ENCODE results near the gene ARPC5L. TPM values are rescaled to one million over a fixed set of nuclear protein-coding genes. Genes with fewer than 3 reads are reported as not detected.

The ARPC5L gene
- total and polyA plus RNA-seq, 9 of the 15 experiments (the other 6 are each of a cell fraction or from before 2014, with no cell fraction given): 25.4 to 113 (median 63.8) TPM

DNA sequence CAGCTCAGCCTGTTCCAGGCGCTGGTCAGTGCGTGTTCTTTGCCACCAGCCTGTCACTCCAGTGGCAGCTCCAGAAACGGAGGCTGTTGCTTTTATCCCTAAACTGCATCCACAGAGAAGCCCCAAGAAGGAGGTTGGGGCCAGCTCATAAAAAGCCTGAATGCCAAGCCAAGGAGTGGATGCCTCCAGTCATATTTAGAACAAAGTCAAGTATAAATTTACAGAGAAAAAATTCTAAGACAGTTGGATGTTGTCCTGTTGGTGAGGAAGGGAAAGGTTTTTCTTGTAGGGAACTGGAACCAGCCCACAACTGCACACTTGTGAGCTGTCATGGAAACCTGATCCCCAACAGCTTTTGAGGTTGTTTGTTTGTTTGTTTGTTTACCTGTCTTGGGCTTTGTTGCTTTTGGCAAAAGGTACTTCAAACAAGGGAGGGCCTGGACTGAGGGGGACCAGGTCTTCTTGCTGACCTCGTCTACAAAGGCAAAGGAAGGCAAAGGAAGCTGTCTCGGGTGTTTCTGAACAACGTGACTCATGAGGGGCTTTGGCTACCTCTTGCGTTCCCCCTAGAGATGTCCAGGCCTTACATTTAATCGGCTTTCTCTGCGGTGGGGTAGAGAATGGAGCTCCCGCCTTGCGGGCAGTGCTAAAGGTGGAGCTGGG, 48.3 kb upstream of the ARPC5L start (continued):
- TF ChIP-seq RREB1 (CRISPR knock-in tag; IDR thresholded peaks at IDR 0.05): no peak
- no peak for TF ChIP-seq NFIX (CRISPR knock-in tag; IDR thresholded peaks at IDR 0.05; ENCODE audit: low read depth)
- no peak for TF ChIP-seq ZNF41 (CRISPR knock-in tag; conservative IDR thresholded peaks at IDR 0.05)
- TF ChIP-seq ZNF696 (CRISPR knock-in tag; conservative IDR thresholded peaks at IDR 0.05): no peak
- TF ChIP-seq, protein P1, sequence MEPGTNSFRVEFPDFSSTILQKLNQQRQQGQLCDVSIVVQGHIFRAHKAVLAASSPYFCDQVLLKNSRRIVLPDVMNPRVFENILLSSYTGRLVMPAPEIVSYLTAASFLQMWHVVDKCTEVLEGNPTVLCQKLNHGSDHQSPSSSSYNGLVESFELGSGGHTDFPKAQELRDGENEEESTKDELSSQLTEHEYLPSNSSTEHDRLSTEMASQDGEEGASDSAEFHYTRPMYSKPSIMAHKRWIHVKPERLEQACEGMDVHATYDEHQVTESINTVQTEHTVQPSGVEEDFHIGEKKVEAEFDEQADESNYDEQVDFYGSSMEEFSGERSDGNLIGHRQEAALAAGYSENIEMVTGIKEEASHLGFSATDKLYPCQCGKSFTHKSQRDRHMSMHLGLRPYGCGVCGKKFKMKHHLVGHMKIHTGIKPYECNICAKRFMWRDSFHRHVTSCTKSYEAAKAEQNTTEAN (CRISPR knock-in tag; IDR thresholded peaks at IDR 0.05): no peak
- TF ChIP-seq KAT8 (IDR thresholded peaks at IDR 0.05; ENCODE audit: low read depth): no peak
- TF ChIP-seq MAFF (IDR thresholded peaks at IDR 0.05; ENCODE audit: low read length): no peak
- TF ChIP-seq HMG20B (CRISPR knock-in tag; IDR thresholded peaks at IDR 0.05): no peak
- no peak for TF ChIP-seq TAF7 (tag; IDR thresholded peaks at IDR 0.05)
- no peak for TF ChIP-seq ZKSCAN8 (CRISPR knock-in tag; IDR thresholded peaks at IDR 0.05)
- no peak for TF ChIP-seq ZNF282 (CRISPR knock-in tag; IDR thresholded peaks at IDR 0.05)
- TF ChIP-seq LEF1 (IDR thresholded peaks at IDR 0.05): no peak
- no peak for TF ChIP-seq TCF7L2 (IDR thresholded peaks at IDR 0.05; ENCODE audit: low read depth, low read length)
